Umbilical cord (tissue), 2 donors: ENCODE data around the gene KLHL22. TPM values are rescaled to one million over a fixed set of nuclear protein-coding genes. Genes with fewer than 3 reads are reported as not detected.
A peak's percentile ranks its signal among the peaks of the same experiment; 100 is the strongest.
"Not testable (repeated sequence)": the region's sequence is repeated elsewhere in the genome, so short reads cannot be mapped to it uniquely, and the experiment has no call there.

ENCODE experiments used
- DNase-seq: peaks from one replicate; pipeline ENCODE4 v3.0.0-alpha.2; 2015; ENCODE audit warnings: low spot score
- total RNA-seq: library from RNA; depleted of rRNA; stranded (reverse); fragments of >200 nt; gene quantifications from one replicate; pipeline ENCODE4 v1.2.3, GENCODE V29; 2014; ENCODE audit warnings: low replicate concordance; ENCODE audit not compliant: insufficient read depth

Gene KLHL22
- total RNA-seq, 1 donor from 2014 or later, result 57.5 TPM

GRCh38 chr22:20523086-20523983 is 27.7 kb upstream of the KLHL22 start:
- no peak for DNase-seq

DNA sequence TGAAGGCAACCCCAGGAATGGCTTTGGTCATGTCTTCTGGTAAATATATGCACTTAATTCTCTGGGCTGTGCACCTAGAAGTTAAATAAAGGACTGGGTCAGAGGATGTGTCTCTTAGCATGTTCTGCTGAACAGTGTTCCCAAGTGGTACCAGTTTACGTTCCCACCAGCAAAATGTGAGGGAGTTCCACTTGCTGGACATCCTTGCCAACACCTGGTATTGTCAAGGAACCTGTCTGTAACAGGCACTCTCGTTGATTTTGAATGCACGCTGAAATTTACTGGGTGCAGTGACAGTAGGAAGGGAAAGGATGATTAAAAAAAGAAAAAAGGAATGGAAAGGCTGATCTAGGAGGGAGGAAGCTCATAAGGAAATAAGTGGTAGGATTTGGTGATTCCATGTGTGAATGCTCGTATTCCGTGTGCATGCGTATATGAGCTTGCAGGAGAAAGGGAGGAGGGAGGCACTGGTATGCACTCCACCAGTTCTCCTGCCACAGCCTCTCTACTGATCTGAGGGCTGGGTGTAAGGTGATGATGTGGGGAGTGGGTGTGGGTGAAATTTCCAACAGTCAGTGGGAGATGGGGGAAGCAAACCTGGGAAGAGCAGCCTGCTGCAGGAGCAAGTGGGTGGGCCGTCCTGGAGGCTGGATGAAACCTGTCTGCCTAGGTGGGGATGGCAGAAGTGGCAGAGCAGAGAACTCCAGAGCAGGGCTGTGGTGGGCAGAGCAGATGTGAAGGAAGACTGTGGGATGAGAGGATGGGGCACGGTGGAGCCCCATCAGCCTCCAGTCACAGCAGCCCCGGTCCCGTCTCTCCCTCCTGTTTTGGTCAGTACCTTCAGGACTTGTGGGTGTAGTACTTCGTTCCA is 26.8 kb upstream of the KLHL22 start:
- no peak for DNase-seq

DNA sequence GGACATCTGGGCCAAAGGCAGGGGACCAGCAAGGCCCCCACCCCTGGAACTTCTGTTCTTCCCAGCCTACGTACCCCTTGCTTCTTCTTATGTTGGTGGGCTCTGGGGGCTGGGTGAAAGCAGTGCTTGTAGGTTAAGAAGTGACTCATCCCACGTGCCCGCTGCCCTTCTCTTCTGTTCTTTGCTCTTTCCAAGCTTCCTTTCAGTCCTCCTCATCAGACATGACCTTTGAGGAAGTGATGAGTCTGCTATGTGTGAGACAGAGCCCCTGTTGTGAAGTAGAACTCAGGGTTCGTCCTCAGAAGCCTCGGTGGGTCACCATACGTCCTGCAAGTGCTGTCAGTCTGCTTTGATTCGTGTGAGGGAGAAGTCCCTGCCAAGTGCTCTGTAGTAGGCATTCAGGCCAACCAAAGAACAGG is 24.5 kb upstream of the KLHL22 start:
- DNase-seq, result no peak

DNA sequence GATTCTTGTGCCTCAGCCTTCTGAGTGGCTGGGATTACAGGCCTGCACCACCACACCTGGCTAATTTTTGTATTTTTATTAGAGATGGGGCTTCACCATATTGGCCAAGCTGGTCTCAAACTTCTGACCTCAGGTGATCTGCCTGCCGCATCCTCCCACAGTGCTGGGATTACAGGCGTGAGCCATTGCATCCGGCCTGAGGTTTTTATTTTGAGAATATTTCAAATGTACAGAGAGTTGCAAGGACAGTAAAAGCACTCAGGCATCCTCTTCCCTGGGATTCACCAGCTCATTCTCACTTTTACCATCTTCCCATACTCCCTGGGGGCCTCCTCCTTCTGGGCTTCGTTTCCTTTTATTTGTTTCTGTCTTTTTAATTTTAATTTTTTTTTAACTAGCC is 24.0 kb upstream of the KLHL22 start:
- no peak for DNase-seq

DNA sequence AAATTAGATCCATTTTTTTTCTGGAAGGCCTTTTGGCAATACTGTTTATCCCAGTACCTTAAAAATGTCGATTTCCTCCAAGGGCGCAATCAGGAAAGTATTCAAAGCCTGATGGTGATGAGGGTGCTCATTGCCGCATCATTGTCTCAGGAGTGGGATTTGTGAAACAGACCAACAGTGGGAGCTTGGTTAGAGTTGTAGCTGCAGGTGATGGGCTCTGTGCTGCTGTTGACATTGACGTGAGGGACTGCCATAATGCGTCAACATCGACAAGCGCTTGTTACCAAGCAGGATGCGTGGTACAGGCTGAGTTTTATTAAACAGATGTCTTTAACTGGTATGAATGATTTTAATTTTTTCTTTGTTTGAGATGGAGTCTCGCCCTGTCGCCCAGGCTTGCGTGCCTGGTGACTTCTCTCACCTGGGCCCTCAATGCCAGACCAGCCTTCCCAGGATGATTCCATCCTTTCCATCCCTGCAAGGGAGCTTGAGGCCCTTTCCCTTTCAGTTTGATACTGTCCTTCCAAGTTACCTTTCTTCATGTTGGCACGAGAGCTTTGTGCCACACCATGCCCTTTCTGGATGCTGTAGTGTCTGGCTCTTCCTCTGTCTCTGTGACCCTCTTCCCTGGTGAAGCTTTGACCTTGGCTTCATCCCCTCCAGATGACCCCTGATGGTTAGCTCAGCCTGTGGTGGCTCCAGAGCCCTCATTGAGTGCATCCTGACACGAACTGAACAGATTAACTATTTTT is 22.4 kb upstream of the KLHL22 start:
- no peak for DNase-seq

DNA sequence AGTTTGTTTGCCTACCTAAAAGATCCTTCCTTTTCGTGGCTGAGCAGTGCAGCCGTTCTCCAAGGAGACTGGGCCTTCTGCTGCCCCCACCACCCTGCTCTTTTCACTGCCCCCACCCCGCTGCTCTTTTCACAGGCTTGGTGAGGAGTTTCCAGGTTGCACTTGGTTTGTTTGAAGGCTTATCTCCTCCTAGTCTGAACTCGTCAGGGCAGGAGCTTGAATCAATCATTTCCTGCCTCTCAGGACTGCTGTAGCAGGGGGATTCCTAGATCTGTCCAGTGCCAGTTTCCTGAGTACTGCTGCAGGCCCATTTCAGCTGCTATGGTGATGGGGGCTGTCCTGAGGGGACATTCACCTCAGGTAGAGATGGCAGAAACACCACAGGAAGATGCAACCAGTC is 21.8 kb upstream of the KLHL22 start:
- DNase-seq, result no peak

GRCh38 chr22:20516399-20516798 is 20.8 kb upstream of the KLHL22 start:
- DNase-seq, result no peak

DNA sequence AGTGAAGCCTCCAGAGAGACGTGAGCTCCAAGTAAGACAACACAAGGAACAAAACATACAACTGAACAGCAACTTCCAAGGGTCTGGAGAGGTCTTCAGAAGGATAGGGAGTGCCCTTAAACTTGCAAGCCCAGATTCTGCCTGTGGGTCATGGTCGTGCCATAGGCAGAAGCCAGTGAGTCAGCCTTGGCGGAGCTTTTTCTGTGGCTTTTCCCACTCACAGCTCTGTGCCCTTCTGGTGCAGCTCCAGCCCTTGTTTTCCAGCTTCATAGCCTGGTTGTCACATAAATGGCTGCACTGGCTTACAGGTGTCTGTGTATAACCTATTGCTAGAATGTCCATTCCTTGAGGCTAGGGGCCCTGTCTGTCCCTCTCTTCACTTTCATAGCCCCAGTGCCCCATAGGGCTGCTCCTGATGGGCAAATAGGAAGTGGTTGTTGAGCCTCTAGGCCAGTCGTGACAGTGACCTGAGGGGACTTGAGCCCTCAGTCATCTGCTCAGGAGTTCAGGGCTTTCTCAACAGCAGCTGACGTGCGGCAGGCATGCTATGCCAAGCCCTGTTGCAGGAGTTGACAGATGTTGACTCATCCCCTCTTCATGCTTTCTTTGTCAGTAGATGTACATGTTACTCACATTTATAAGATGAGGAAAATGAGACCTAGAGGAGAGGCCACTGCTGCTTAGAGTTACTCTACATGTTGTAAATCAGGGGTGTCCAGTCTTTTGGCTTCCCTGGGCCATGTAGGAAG is 19.2 kb upstream of the KLHL22 start:
- DNase-seq, result peak; percentile 60

DNA sequence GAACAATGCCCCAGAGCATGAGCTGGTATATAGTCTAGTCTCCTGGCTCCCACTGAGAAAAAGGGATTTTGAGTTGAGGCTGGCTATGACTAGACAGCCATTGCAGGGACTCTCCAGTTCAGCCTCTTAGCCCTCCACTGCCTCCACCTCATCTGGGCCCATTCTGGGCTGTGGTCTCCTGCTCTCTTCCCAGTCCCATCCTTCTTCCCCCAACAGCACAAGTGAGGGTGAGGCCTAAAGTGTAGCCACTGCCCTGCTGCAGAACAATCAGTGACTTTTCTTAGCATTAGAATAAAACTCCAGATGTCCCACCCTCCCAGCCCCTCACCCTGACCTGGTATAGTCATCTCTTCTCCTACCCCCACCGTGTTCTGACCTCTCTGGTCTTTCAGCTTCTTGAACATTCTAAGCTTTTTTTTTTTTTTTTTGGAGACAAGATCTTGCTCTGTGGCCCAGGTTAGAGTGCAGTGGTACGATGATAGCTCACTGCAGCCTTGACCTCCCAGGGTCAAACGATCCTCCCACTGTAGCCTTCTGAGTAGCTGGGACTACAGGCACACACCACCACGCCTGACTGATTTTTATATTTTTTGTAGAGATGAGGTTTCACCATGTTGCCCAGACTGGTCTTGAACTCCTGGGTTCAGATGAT is 16.1 kb upstream of the KLHL22 start:
- DNase-seq, result no peak

- DNase-seq, result no peak
These were observed 15.4 kb upstream of the KLHL22 start for GRCh38 chr22:20510811-20511577.

GRCh38 chr22:20509344-20510047 is 13.9 kb upstream of the KLHL22 start:
- peak; percentile 97 for DNase-seq

DNA sequence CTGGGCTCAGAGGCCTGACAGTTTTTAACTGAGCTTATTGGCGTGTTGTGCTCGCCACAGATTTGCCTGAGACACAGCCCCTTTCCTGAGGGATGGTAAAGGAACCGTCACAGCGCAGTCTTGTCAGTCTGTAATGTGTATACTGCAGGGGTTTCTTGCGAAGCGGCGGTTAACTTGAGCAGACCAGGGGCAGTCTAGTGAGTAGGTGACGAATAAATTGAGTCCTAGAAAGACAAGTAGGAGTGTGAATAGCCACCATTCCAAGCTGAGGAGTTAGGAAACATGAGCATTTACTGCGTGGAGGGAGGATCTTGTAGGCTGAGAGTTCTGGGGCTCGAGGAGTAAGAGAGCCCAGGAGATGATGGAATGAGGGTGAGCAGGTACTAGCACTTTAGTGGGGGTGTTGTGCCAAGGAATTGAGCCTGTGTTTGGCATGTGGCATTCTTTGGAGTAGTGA is 13.2 kb upstream of the KLHL22 start:
- no peak for DNase-seq

DNA sequence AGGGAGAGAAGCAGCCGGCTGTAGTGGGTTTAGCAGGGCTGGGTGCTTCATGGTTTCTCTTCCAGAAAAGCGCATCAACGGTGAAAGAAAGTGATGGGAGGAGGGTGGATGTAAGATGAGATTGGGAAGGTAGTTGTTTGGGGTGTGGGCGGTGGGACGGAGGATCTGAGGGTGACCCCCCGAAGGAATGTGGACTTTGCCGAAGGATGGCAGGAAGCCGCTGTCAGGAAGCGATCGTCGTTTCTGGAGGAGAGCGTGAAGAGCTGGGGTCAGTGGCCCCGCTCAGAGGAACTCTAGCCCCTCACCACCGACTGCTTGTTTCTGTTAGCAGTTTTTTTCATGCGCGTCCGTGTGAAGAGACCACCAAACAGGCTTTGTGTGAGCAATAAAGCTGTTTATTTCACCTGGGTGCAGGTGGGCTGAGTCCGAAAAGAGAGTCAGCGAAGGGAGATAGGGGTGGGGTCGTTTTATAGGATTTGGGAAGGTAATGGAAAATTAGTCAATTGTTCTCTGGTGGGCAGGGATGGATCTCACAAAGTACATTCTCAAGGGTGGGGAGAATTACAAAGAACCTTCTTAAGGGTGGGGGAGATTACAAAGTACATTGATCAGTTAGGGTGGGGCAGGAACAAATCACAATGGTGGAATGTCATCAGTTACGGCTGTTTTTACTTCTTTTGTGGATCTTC is 12.6 kb upstream of the KLHL22 start:
- DNase-seq, result not testable (repeated sequence)

GRCh38 chr22:20507253-20508066 is 11.9 kb upstream of the KLHL22 start, which contains the start of gene MED15:
Gene MED15 (plus strand): TSS chr22:20507610. CDS start chr22:20507679, 69 bp downstream.
- DNase-seq, result peak; percentile 95

DNA sequence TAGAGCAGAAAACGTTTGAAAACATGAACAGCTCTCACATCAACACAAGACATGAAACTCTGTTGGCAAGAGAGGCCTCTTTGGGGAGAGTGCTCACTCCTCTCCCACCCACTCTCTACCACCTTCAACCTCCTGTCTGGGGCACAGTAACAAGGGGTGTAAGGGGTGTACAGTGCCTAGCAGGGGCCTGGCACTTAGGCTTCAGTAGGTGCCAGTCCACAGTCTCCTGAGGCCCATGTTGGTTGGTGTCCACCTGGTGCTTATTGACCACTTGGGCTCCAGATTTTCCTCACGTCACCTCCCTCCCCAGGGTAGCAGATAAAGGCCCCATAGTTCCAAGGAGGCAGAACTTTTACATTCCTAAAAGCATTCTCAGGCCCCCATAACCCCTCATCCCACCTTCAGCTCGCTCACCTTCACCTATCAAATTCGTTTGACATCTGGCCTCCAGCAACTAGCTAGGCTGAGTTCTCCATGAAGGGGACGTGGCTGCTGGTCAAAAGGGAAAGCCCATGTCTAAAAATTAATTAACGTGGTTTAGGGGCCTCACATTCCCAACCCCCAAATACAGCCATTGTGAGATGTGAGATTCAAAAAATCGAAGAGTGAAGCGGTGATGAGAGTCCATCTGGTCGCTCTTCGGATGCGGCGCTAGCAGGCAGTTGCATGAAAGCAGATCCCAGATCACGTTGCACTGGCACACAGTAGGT is 11.1 kb upstream of the KLHL22 start:
- no peak for DNase-seq

GRCh38 chr22:20504293-20504922 is 8.8 kb upstream of the KLHL22 start:
- peak; percentile 68 for DNase-seq
